Common myeloid progenitor, CD34-positive (primary cell): ENCODE results near the gene MAPKAP1.

Experiments
- CTCF ChIA-PET: fragments of 350-600 bp; sonication (Branson Sonifier 250); formaldehyde crosslinking; loops from one replicate; lab custom pipeline; 2021; ENCODE audit warnings: antibody characterized with exemption; lab: Charles Lee
- POLR2A ChIA-PET: fragments of 350-600 bp; sonication (Branson Sonifier 250); formaldehyde crosslinking; loops from one replicate; lab custom pipeline; 2021; ENCODE audit warnings: antibody characterized with exemption; lab: Charles Lee
- DNase-seq, 3 donors: peaks; one replicate each; pipeline versions ENCODE4 v3.0.0 to v3.0.0-alpha.2; 2013
- H3K27ac ChIP-seq, 2 experiments: 1 replicate in 1 of 2; 2 replicates in 1 of 2; pipeline ENCODE4 v1.7.0; 2013; ENCODE audit warnings: inconsistent platforms in 2 of 2, low read length in 2 of 2, mild to moderate bottlenecking in 2 of 2, low read depth in 1 of 2, moderate library complexity in 1 of 2; ENCODE audit not compliant: severe bottlenecking in 2 of 2, insufficient read depth in 1 of 2, poor library complexity in 1 of 2
- H3K27me3 ChIP-seq, 5 experiments: replicated peaks in 2 of 5; 1 replicate in 3 of 5; 2 replicates in 2 of 5; pipeline versions ENCODE4 v1.6.1 to v1.7.0; 2013; ENCODE audit warnings: low read length in 4 of 5, mild to moderate bottlenecking in 2 of 5, moderate library complexity in 2 of 5, inconsistent platforms in 1 of 5; ENCODE audit not compliant: insufficient read depth in 5 of 5, control insufficient read depth in 4 of 5
- H3K36me3 ChIP-seq, 4 experiments: 1 replicate in 2 of 4; 2 replicates in 2 of 4; pipeline versions ENCODE4 v1.6.1 to v1.7.0; 2013; ENCODE audit warnings: low read length in 3 of 4, control low read depth in 1 of 4, mild to moderate bottlenecking in 1 of 4; ENCODE audit not compliant: control insufficient read depth in 4 of 4, insufficient read depth in 4 of 4
- H3K4me1 ChIP-seq, 4 experiments: 1 replicate in 3 of 4; 2 replicates in 1 of 4; pipeline versions ENCODE4 v1.6.1 to v1.7.1; 2013; ENCODE audit warnings: low read length in 3 of 4, mild to moderate bottlenecking in 3 of 4, control low read depth in 1 of 4, inconsistent platforms in 1 of 4, moderate library complexity in 1 of 4; ENCODE audit not compliant: control insufficient read depth in 4 of 4, insufficient read depth in 4 of 4; ENCODE audit errors: control extremely low read depth in 1 of 4
- H3K4me3 ChIP-seq, 7 experiments: 1 replicate in 4 of 7; 2 replicates in 3 of 7; pipeline versions ENCODE4 v1.5.1 to v1.7.0; 2013; ENCODE audit warnings: mild to moderate bottlenecking in 7 of 7, low read length in 6 of 7, moderate library complexity in 6 of 7, inconsistent platforms in 2 of 7, low read depth in 2 of 7, control low read depth in 1 of 7; ENCODE audit not compliant: insufficient read depth in 4 of 7, control insufficient read depth in 1 of 7; ENCODE audit errors: extremely low read depth in 1 of 7
- H3K9me3 ChIP-seq, 5 experiments: 1 replicate in 4 of 5; 2 replicates in 1 of 5; pipeline versions ENCODE4 v1.6.1 to v1.7.1; 2013; ENCODE audit warnings: low read length in 4 of 5, mild to moderate bottlenecking in 2 of 5, inconsistent platforms in 1 of 5, low read depth in 1 of 5, moderate library complexity in 1 of 5; ENCODE audit not compliant: control insufficient read depth in 4 of 5, insufficient read depth in 2 of 5; ENCODE audit errors: control extremely low read depth in 1 of 5
- WGBS: methylation state at CpG from one replicate; pipeline ENCODE4 v1.1.5; 2013; ENCODE audit not compliant: insufficient coverage; 5-methylcytosine and 5-hydroxymethylcytosine counted together

The MAPKAP1 gene

GRCh38 chr9:125746017-125746773 lies 39.2 kb upstream of the MAPKAP1 start:
- Histone ChIP-seq H3K27me3 (no peaks in the 10 kb centered on the region), H3K36me3 (peaks cover 0 to 7% (median 0%) of the 10 kb centered on the region in 4 experiments), H3K4me1 (peaks cover 0 to 36% (median 26%) of the 10 kb centered on the region in 4 experiments), H3K9me3 (no peaks in the 10 kb centered on the region), H3K4me3 (peak overlapping the region; percentile 57 to 98 (median 81)), H3K27ac (peak overlapping the region in 1 of 2 experiments; percentile 49)
- 0% methylated on average over 58 of the region's 79 CpGs for WGBS
- POLR2A ChIA-PET, result interaction anchor here (0.5 kb wide), 1 partner anchor 137 kb away, joined by 3 read pairs; no protein-coding TSS in a partner anchor
- CTCF ChIA-PET, result interaction anchor here (1.3 to 1.5 kb wide), 2 partner anchors 12 to 42 kb away, joined by 3 to 5 read pairs; no protein-coding TSS in a partner anchor
- DNase-seq, result peak; percentile 95 to 96 (median 96)

- no peaks in the 10 kb centered on the region for H3K27me3 ChIP-seq
- H3K9me3 ChIP-seq, result no peaks in the 10 kb centered on the region
- H3K4me1 ChIP-seq, result peaks cover 0 to 33% (median 24%) of the 10 kb centered on the region in 4 experiments
- CTCF ChIA-PET, result interaction anchor here (1.3 to 1.5 kb wide), 2 partner anchors 13 to 42 kb away, joined by 3 to 5 read pairs; no protein-coding TSS in a partner anchor
- POLR2A ChIA-PET, result no interaction called here
- no peak for DNase-seq
- peaks cover 0 to 5% (median 0%) of the 10 kb centered on the region in 4 experiments for H3K36me3 ChIP-seq
- H3K27ac ChIP-seq, result peak overlapping the region in 1 of 2 experiments; percentile 49
- peak overlapping the region; percentile 45 to 98 (median 69) for H3K4me3 ChIP-seq
- 33% methylated on average over 4 of the region's 6 CpGs for WGBS
Observed at GRCh38 chr9:125745682-125746016, 38.6 kb upstream of the MAPKAP1 start.

GRCh38 chr9:125745018-125745417 lies 38.0 kb upstream of the MAPKAP1 start:
- H3K27ac ChIP-seq, result no peak overlapping the region
- ChIA-PET CTCF (interaction anchor here (1.0 to 1.5 kb wide), 3 partner anchors 14 to 100 kb away, joined by 3 to 5 read pairs (median 3); no protein-coding TSS in a partner anchor), POLR2A (no interaction called here)
- WGBS, result no CpG with 5 or more reads among the region's 1 CpG
- H3K9me3 ChIP-seq, result no peaks in the 10 kb centered on the region
- H3K4me3 ChIP-seq, result no peak overlapping the region
- no peak for DNase-seq
- H3K36me3 ChIP-seq, result no peaks in the 10 kb centered on the region
- peaks cover 0 to 29% (median 21%) of the 10 kb centered on the region in 4 experiments for H3K4me1 ChIP-seq
- no peaks in the 10 kb centered on the region for H3K27me3 ChIP-seq

GRCh38 chr9:125744616-125745015 lies 37.6 kb upstream of the MAPKAP1 start:
- POLR2A ChIA-PET, result no interaction called here
- H3K4me3 ChIP-seq, result no peak overlapping the region
- H3K4me1 ChIP-seq, result peaks cover 0 to 26% (median 19%) of the 10 kb centered on the region in 4 experiments
- no peak overlapping the region for H3K27ac ChIP-seq
- 100% methylated on average over 2 of the region's 5 CpGs for WGBS
- no peaks in the 10 kb centered on the region for H3K27me3 ChIP-seq
- H3K36me3 ChIP-seq, result no peaks in the 10 kb centered on the region
- CTCF ChIA-PET, result interaction anchor here (1.0 kb wide), 1 partner anchor 100 kb away, joined by 3 read pairs; no protein-coding TSS in a partner anchor
- DNase-seq, result no peak
- H3K9me3 ChIP-seq, result no peaks in the 10 kb centered on the region

GRCh38 chr9:125743682-125744428 lies 36.8 kb upstream of the MAPKAP1 start:
- 95% methylated on average over 4 of the region's 5 CpGs for WGBS
- ChIA-PET POLR2A (no interaction called here), CTCF (no interaction called here)
- Histone ChIP-seq H3K4me3 (no peak overlapping the region), H3K27me3 (no peaks in the 10 kb centered on the region), H3K36me3 (no peaks in the 10 kb centered on the region), H3K9me3 (no peaks in the 10 kb centered on the region), H3K27ac (no peak overlapping the region), H3K4me1 (peaks cover 0 to 18% (median 12%) of the 10 kb centered on the region in 4 experiments)
- no peak for DNase-seq

- ChIA-PET CTCF (no interaction called here), POLR2A (interaction anchor here (0.6 to 0.7 kb wide), 2 partner anchors 13 to 51 kb away, joined by 3 read pairs; no protein-coding TSS in a partner anchor)
- Histone ChIP-seq H3K27me3 (no peaks in the 10 kb centered on the region), H3K9me3 (no peaks in the 10 kb centered on the region), H3K4me1 (peaks cover 0 to 11% (median 9%) of the 10 kb centered on the region in 4 experiments), H3K36me3 (no peaks in the 10 kb centered on the region), H3K4me3 (no peak overlapping the region), H3K27ac (no peak overlapping the region)
- WGBS, result no CpG with 5 or more reads among the region's 3 CpGs
- no peak for DNase-seq
Observed at GRCh38 chr9:125742657-125743056, 35.6 kb upstream of the MAPKAP1 start.
